Measurements from ENCODE around the gene PPIF. TPM values are rescaled to one million over a fixed set of nuclear protein-coding genes. Genes with fewer than 3 reads are reported as not detected.
"Not testable (repeated sequence)": the region's sequence is repeated elsewhere in the genome, so short reads cannot be mapped to it uniquely, and the experiment has no call there.

The PPIF gene
- total RNA-seq, 2 experiments from 2014 or later: 56.9 to 57.0 TPM

DNA sequence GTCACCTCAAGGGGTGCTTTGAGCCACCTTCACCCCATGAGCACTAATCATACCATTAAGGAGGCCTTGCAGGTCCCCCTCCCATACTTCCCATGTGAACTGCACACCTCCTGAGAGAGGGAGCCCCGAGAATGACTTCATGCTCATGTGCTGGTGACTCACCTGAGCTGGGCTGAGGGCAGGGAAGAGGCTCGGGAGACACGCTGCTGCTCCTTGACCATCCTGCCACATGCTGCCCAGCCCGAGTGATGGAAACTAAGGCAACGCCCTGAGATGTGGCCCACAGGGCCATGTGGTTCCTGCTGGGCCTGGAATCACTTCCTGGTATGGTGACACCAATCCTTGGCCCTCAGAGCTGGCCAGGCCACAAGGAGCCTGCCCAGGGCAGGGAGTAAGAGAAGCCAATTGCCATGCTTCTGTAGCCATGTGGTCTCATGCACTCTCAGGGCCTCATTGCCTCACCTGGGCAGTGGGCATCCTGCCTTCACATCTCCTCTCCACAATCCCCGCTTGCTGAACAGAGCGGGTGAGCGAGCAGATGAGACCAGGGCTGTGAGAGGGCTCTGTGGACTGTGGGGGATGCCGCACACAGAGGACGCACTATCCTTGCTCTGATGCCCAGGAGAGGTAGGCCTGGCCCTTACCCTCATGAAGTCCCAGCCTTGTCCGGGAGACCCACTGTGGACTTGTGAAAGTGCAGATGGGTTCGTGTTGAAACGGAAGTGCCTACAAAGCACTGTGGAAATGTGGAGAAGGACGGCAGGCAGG, 18.3 kb upstream of the PPIF start:
- no peaks in the 10 kb centered on the region for H3K9me3 Mint-ChIP-seq
- H3K4me3 Mint-ChIP-seq: no peak overlapping the region
- no peak overlapping the region for H3K27ac Mint-ChIP-seq
- H3K36me3 Mint-ChIP-seq: no peaks in the 10 kb centered on the region
- H3K27me3 Mint-ChIP-seq: no peaks in the 10 kb centered on the region
- POLR2A ChIA-PET: no interaction called here
- no peak for DNase-seq
- peaks cover 19% of the 10 kb centered on the region for H3K4me1 Mint-ChIP-seq
- no peak for ATAC-seq (ENCODE audit: low read depth)

DNA sequence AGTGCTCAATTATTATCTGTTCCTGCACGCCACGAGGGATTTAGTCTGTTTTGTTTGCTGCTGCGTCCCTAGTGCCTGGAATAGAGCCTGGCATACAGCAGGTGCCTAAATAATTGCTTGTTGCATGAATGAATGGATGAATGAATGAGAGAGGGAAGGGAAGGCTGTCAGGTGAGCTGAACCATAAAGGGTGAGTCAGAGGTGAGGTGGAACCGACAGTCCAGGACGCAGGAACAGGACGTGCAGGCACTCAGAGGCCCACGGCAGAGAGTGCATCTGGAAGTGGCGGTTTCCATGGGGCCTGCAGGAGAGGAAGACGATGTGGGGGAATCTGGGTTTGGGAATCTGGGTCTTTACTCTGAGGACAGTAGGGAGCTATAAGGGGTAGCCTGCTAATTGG, 17.7 kb upstream of the PPIF start:
- DNase-seq (no peak), ATAC-seq (ENCODE audit: low read depth) (no peak)
- Mint-ChIP-seq H3K36me3 (no peaks in the 10 kb centered on the region), H3K4me1 (peaks cover 16% of the 10 kb centered on the region), H3K27ac (peak overlapping the region; percentile 2), H3K27me3 (no peaks in the 10 kb centered on the region), H3K4me3 (no peak overlapping the region), H3K9me3 (no peaks in the 10 kb centered on the region)
- POLR2A ChIA-PET: no interaction called here

DNA sequence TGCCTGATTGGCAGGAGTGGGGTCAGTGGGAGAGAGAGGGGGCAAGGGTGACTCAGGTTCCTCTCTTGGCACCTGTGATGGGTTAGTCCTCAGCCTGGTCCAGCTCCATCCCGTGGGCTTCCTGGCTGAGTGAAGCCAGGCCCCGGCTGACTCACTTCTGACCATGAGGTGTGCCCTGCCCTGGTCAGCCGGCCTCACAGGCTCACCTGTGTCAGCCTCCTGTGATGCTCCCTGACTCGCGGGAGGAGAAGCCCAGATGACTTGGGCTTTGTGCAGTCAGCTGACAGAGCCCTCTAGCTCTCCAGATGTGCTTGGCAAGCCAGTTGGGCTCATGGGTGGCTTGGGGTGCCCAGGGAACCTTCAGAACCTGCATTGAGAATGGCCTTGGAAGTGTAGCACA, 16.0 kb upstream of the PPIF start:
- ATAC-seq (ENCODE audit: low read depth) (peak; percentile 21), DNase-seq (no peak)
- H3K9me3 Mint-ChIP-seq: no peaks in the 10 kb centered on the region
- H3K36me3 Mint-ChIP-seq: no peaks in the 10 kb centered on the region
- POLR2A ChIA-PET: interaction anchor here (0.8 to 1.0 kb wide), 3 partner anchors 8 to 14 kb away, joined by 3 to 5 read pairs (median 4); no protein-coding TSS in a partner anchor
- no peaks in the 10 kb centered on the region for H3K27me3 Mint-ChIP-seq
- peak overlapping the region; percentile 54 for H3K27ac Mint-ChIP-seq
- H3K4me1 Mint-ChIP-seq: peaks cover 13% of the 10 kb centered on the region
- H3K4me3 Mint-ChIP-seq: no peak overlapping the region

DNA sequence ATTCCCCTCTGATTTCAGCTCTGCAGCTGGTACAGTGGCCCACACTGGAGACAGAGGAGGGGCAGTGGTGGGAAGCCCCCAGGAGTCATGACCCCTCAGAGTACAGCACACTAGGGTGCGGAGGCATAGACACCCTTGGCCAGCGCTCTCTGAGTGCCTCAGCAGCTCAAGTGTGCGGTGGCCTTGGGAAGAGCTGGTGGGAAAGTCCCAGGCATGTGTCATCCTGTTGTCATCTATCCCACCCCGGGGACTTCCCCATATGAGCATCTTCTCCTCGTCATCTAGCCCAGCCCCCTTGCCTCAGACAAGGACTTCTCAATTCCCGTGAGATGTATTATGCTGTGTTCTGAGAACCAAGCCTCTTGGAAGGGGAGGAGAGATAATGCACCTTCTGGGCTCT, 15.6 kb upstream of the PPIF start:
- Mint-ChIP-seq H3K4me3 (peak overlapping the region; percentile 50), H3K27ac (peak overlapping the region; percentile 54), H3K27me3 (no peaks in the 10 kb centered on the region), H3K9me3 (no peaks in the 10 kb centered on the region), H3K36me3 (no peaks in the 10 kb centered on the region), H3K4me1 (peaks cover 13% of the 10 kb centered on the region)
- POLR2A ChIA-PET: interaction anchor here (0.6 to 1.0 kb wide), 4 partner anchors 8 to 89 kb away, joined by 3 to 5 read pairs (median 4); no protein-coding TSS in a partner anchor
- DNase-seq (peak; percentile 50), ATAC-seq (ENCODE audit: low read depth) (peak; percentile 89)

DNA sequence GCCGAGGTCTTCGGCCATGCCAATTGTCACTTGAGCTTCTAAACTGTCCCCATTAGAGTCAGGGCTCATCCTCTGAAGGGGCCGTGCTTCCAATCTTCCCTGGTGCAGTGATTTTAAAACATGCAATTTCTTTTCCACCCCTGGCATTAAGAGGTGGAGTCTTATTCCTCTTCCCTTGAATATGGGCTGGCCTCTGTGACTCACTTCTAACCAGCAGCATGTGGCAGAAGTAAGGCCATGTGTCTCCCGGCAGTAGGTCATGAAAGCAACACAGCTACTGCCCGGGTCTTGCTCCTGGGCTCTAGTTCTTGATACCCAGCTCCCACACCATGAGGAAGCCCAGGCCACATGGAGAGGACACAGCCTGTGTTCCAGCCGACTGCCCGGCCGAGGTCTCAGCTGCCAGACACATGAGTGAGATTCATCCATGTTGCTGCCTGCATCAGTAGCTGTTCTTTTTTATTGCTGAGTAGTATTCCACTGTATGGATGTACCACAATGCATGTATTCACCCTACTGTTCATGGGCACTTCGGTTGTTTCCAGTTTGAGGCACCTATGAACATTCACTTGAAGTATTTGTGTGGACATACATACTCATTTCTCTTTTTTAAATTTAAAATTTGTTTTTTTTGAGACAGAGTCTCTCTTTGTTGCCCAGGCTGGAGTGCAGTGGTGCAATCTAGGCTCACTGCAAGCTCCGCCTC, 14.5 kb upstream of the PPIF start:
- H3K9me3 Mint-ChIP-seq; H3K27me3 Mint-ChIP-seq; DNase-seq; ATAC-seq (ENCODE audit: low read depth); H3K36me3 Mint-ChIP-seq; H3K27ac Mint-ChIP-seq; H3K4me3 Mint-ChIP-seq: not testable (repeated sequence)
- peaks cover 16% of the 10 kb centered on the region for H3K4me1 Mint-ChIP-seq
- POLR2A ChIA-PET: interaction anchor here (2.0 kb wide), 1 partner anchor 10 kb away, joined by 6 read pairs; no protein-coding TSS in a partner anchor

DNA sequence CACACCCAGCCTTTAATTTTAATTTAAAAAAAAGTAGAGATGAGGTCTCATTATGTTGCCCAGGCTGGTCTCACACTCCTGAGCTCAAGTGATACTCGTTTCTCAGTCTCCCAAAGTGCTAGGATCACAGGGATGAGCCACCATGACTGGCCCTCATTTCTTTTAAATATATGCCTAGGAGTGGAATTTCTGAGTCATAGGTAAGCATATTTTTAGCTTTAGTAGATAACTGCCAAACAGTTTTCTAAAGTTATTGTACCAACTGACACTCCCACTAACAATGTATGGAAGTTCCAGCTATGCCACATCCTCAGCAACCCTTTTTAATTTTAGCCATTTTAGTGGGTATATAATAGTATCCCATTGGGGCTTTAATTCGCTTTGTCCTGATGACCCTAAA, 13.8 kb upstream of the PPIF start:
- Mint-ChIP-seq H3K27me3 (no peaks in the 10 kb centered on the region), H3K4me1 (peaks cover 16% of the 10 kb centered on the region), H3K36me3 (no peaks in the 10 kb centered on the region), H3K9me3 (peaks cover 2% of the 10 kb centered on the region), H3K27ac (no peak overlapping the region), H3K4me3 (no peak overlapping the region)
- ATAC-seq (ENCODE audit: low read depth) (no peak), DNase-seq (no peak)
- POLR2A ChIA-PET: interaction anchor here (1.6 to 2.0 kb wide), 2 partner anchors 10 to 15 kb away, joined by 6 to 10 read pairs; no protein-coding TSS in a partner anchor

DNA sequence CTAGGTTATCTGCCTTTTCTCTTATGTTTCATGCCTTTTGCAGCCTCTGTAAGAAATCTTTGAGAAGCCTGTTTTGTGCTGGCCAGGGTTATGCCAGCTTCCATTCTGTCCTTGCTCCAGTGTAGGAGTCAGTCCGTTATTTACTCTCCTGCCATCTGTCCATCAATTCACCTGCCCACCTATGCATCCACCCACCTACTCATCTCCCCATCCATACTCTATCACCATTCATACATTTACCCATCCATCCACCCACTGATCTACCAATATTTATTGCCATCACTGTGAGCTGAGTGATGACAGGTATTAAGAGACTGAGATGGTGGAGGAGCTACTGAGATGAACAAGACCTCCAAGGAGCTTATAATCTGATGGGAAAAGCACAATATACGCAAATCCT, 12.7 kb upstream of the PPIF start:
- H3K4me3 Mint-ChIP-seq: no peak overlapping the region
- H3K9me3 Mint-ChIP-seq: peaks cover 2% of the 10 kb centered on the region
- H3K27ac Mint-ChIP-seq: no peak overlapping the region
- H3K4me1 Mint-ChIP-seq: peaks cover 16% of the 10 kb centered on the region
- no peaks in the 10 kb centered on the region for H3K36me3 Mint-ChIP-seq
- no peak for ATAC-seq (ENCODE audit: low read depth)
- no peaks in the 10 kb centered on the region for H3K27me3 Mint-ChIP-seq
- no peak for DNase-seq
- POLR2A ChIA-PET: interaction anchor here (1.0 to 2.0 kb wide), 3 partner anchors 11 to 14 kb away, joined by 3 to 10 read pairs (median 6); no protein-coding TSS in a partner anchor

DNA sequence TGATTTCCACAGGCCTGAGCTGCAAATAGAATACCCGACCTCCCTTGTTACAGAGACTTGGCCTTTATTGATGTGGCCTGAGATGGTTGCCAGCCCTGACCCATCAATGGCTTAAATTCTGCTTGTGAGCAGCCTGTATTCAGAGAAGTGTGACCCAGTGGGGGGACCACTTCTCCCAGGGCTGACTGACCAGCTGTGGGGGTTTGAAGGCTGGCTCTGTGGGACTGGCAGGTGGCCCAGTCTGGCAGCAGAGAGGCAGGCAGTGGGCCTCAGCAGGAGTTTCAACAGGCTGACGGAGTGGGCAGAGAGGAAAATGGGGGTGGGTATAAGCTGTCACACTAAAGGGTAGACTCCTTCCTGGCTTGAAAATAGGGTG, 12.2 kb upstream of the PPIF start:
- H3K4me3 Mint-ChIP-seq: no peak overlapping the region
- POLR2A ChIA-PET: interaction anchor here (1.0 to 2.0 kb wide), 3 partner anchors 10 to 13 kb away, joined by 3 to 10 read pairs (median 6); no protein-coding TSS in a partner anchor
- H3K27ac Mint-ChIP-seq: no peak overlapping the region
- H3K9me3 Mint-ChIP-seq: peaks cover 2% of the 10 kb centered on the region
- DNase-seq (no peak), ATAC-seq (ENCODE audit: low read depth) (no peak)
- no peaks in the 10 kb centered on the region for H3K36me3 Mint-ChIP-seq
- H3K4me1 Mint-ChIP-seq: peaks cover 16% of the 10 kb centered on the region
- no peaks in the 10 kb centered on the region for H3K27me3 Mint-ChIP-seq

DNA sequence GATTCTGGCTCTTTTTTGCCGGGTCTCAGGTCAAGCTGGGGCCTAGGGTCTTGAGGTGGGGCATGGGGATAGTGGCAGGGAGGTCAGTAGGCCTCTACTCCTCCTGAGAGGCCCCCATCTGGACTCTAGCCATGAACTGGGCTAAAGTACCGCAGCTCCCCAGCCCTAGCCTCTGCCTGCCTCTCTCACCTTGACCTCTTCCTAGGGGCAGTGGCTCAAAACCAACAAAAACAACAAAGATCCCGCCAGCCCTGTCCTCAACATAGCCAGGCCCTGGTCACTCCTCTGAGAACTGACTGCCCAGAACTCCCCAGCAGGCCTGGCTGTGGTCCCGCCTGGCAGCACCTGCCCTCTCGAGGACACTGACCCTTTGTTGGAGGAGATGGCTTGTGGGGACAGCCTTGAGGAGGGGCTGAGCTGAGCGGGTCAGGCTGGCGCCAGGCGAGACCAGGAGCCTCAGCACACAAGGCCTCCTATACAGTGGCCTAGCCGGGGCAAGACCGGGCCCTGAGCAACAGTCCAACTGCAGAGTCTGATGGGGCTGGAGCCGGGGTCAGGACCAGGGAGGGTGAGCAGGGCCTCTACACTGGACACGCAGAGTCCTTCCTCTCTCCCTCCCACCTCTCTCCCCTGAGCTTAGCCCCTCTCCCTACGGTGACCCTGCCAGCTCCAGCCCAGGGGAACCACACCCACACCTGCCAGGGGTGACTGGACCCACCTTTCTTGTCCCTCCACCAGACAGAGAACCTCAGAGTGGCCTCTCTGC, 11.6 kb upstream of the PPIF start:
- H3K4me1 Mint-ChIP-seq: peaks cover 16% of the 10 kb centered on the region
- H3K9me3 Mint-ChIP-seq: peaks cover 2% of the 10 kb centered on the region
- no peaks in the 10 kb centered on the region for H3K36me3 Mint-ChIP-seq
- ATAC-seq (ENCODE audit: low read depth) (no peak), DNase-seq (no peak)
- H3K4me3 Mint-ChIP-seq: no peak overlapping the region
- no peaks in the 10 kb centered on the region for H3K27me3 Mint-ChIP-seq
- no peak overlapping the region for H3K27ac Mint-ChIP-seq
- POLR2A ChIA-PET: no interaction called here

DNA sequence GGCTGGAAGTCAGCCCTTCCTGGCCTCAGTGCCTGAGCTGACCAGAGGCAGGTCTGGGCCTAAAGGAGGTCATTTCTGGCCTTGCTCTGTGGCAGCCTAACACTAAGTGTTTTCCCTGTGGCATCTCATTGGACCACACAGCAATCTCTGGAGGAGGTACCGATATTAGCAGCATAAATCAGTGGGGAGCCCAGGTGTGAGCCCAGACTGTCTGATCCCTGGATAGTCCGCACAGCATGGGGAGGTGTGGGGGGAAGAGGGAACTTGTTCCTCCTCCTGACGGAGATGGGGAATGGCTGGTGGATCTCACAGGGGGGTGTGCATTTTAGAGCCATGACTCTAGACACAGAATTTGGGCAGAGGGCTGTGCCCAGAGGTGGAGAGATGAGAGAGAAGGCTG, 11.0 kb upstream of the PPIF start:
- ATAC-seq (ENCODE audit: low read depth) (no peak), DNase-seq (no peak)
- no peaks in the 10 kb centered on the region for H3K36me3 Mint-ChIP-seq
- peaks cover 16% of the 10 kb centered on the region for H3K4me1 Mint-ChIP-seq
- H3K4me3 Mint-ChIP-seq: no peak overlapping the region
- H3K27ac Mint-ChIP-seq: peak overlapping the region; percentile 19
- H3K27me3 Mint-ChIP-seq: no peaks in the 10 kb centered on the region
- H3K9me3 Mint-ChIP-seq: peaks cover 2% of the 10 kb centered on the region
- POLR2A ChIA-PET: no interaction called here

DNA sequence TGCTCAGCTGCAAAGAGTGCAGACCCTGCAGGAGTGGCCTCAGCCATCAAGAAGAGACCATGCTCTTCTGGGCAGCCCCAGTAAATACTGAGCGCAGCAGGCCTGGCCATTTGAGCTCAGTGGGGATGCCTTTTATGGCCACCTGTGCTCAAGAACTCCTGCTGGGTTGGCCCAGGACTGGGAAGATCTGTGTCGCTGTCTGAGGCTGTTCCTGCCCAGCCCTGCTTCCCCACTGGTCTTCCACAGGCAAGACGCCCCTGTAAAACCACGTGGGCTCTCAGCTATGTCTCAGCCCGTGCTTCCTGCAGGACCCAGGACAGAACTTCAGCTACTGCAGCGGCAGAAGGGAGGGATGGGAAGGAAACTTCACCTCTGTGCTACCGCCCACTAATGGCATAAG, 10.5 kb upstream of the PPIF start:
- peaks cover 11% of the 10 kb centered on the region for H3K4me1 Mint-ChIP-seq
- DNase-seq (no peak), ATAC-seq (ENCODE audit: low read depth) (no peak)
- POLR2A ChIA-PET: interaction anchor here (0.6 to 0.9 kb wide), 2 partner anchors 13 to 48 kb away, joined by 3 read pairs; no protein-coding TSS in a partner anchor
- no peaks in the 10 kb centered on the region for H3K27me3 Mint-ChIP-seq
- no peaks in the 10 kb centered on the region for H3K36me3 Mint-ChIP-seq
- H3K9me3 Mint-ChIP-seq: peaks cover 2% of the 10 kb centered on the region
- no peak overlapping the region for H3K4me3 Mint-ChIP-seq
- no peak overlapping the region for H3K27ac Mint-ChIP-seq

DNA sequence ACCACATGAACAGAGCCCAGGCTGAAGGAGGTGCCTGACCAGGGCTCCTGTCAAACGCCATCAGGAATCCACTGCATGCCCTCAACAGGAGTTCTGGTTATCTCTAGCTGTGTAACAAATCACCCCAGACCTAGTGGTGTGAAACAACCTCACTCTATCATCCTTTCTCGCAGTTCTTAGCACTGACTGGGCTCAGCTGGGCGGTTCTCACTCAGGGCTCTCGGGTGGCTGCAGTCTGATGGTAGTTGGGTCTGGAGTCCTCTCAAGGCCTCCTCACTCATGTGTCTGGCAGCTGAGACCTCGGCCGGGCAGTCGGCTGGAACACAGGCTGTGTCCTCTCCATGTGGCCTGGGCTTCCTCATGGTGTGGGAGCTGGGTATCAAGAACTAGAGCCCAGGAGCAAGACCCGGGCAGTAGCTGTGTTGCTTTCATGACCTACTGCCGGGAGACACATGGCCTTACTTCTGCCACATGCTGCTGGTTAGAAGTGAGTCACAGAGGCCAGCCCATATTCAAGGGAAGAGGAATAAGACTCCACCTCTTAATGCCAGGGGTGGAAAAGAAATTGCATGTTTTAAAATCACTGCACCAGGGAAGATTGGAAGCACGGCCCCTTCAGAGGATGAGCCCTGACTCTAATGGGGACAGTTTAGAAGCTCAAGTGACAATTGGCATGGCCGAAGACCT, 9.3 kb upstream of the PPIF start:
- H3K9me3 Mint-ChIP-seq; POLR2A ChIA-PET; H3K4me1 Mint-ChIP-seq; H3K36me3 Mint-ChIP-seq; H3K4me3 Mint-ChIP-seq; H3K27me3 Mint-ChIP-seq; H3K27ac Mint-ChIP-seq; ATAC-seq (ENCODE audit: low read depth): not testable (repeated sequence)
- DNase-seq: peak; percentile 4

DNA sequence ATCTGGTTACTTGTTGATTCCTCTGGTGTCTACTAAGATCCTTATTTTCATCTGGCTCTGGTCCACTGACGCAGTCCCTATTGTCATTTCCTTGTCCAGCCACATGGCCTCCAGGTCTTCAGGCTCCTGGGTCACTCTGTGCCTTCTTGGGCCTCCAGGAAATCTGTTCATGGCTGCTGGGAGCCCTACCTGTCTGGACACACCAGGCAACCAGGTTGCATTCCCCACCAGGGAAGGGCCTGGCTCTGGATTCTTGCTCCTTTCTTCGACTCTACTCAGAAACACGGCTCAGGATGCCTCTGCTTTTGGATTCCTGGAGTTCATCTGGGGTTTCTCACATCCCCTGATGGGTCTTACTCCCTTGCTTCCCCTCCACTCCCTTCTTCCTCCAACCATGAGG, 8.0 kb upstream of the PPIF start:
- H3K4me1 Mint-ChIP-seq: peaks cover 6% of the 10 kb centered on the region
- peaks cover 2% of the 10 kb centered on the region for H3K9me3 Mint-ChIP-seq
- no peak overlapping the region for H3K27ac Mint-ChIP-seq
- ATAC-seq (ENCODE audit: low read depth) (no peak), DNase-seq (no peak)
- POLR2A ChIA-PET: no interaction called here
- no peaks in the 10 kb centered on the region for H3K36me3 Mint-ChIP-seq
- H3K27me3 Mint-ChIP-seq: peaks cover 1% of the 10 kb centered on the region
- H3K4me3 Mint-ChIP-seq: no peak overlapping the region
